Stimulated activated CD8-positive, alpha-beta memory T cell treated with anti-CD3 and anti-CD28 coated beads, Interleukin-4, amount 100 ng/mL, for 48 hours (primary cell): Measurements from ENCODE around the gene C12orf50.
"Not testable (repeated sequence)": the region's sequence is repeated elsewhere in the genome, so short reads cannot be mapped to it uniquely, and the experiment has no call there.

Source experiments
- DNase-seq: peaks from one replicate; pipeline ENCODE4 v3.0.0-alpha.2; 2020

The C12orf50 gene

GRCh38 chr12:87985069-87985675 is 44.0 kb downstream of the C12orf50 start:
- DNase-seq, result no peak

- no peak for DNase-seq
These were observed 47.0 kb downstream of the C12orf50 start for GRCh38 chr12:87982208-87982607.

- DNase-seq, result no peak
These were observed 47.7 kb downstream of the C12orf50 start for GRCh38 chr12:87981495-87981894.

DNA sequence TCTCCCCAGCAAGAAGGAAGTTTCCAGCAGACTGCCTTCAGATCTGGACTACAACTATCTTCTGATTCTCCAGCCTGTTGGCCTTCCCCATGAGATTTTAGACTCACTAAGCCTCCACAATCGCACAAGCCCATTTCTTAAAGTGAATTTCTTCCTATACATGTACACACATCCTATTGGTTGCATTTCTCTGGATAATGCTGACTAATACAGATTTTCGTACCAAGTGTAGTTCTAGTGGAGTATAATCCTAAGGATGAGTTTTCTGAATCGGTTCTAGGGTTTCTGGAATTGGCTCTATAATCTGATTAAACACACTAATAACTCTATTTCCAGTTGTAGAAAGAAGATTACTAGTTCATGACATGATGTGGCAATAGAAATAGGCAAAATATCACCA is 53.3 kb downstream of the C12orf50 start:
- DNase-seq, result no peak

DNA sequence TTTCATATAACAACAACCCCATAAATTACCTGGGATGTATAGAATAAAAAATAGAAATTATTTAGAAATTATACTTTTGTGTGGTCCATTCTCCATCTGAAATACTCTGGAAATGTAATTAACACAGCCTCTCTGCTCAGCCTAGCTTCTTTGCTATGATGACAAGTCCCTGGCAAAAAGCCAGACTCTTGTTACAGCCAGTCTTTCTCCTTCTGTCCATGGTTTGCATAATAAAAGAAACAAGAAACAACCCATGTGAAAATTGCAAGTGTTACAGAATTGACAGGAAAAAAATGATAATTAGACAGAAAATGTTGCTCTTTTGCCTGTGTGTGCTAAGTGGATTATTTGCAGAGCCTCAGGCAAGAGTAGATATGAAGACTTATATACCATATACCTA is 61.3 kb downstream of the C12orf50 start:
- no peak for DNase-seq

- no peak for DNase-seq
These were observed 68.6 kb downstream of the C12orf50 start for GRCh38 chr12:87960566-87960965.

- not testable (repeated sequence) for DNase-seq
These were observed 75.2 kb downstream of the C12orf50 start for GRCh38 chr12:87954028-87954427.

GRCh38 chr12:87953256-87953860 is 75.8 kb downstream of the C12orf50 start:
- DNase-seq, result no peak

DNA sequence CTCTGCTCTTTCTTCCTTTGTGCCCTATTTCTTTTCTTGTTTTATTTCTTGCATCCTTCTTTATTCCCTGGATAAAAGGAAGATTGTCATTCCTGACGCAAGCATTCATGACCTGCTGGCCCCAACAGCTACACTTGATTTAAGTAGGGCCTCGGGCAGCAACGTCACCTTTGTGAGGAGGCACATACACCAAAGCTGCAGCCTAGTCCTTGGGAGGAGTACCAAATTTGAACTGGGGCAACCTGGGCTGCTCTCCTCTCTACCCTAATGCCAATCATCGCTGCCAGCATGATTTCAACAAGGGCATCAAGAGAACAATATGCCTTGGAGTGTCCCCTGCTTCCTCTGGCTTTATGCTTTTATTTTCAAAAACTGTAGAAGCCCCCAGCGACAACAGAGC is 76.4 kb downstream of the C12orf50 start:
- no peak for DNase-seq

DNA sequence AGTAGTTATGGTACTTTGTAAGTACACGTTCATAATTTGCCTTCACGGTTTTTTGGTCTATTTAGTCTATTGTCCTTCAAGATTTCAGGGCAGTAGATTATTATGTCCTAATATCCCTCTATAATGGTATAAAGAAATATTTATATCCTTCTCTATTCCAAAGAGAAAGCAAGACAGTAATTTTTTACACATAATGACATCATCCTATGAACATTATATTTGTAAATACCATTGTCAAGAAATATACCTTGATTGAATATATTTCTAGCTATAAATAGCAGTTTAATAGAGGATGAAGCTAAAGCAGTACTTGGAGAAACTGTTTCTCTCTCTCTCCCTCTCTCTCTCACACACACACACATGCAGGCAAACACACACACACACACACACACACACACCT is 77.0 kb downstream of the C12orf50 start:
- DNase-seq, result no peak

DNA sequence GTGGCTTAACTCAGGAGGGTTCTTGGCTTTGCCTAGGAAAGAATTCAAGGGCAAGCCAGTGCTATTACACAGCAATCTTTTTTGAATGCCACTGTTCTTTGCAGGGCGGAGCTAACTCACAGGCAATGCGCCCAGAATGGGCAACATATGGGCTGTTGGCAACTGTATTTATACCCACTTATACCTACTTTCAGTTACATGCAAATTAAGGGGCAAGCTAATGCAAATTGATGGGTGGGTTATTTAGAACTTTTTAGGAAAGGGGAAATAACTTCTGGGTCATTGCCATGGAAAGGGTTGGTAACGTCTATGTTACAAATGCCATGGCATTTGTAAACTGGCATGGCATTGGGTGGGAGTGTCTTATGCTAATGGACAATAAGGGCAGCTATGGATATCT is 85.4 kb downstream of the C12orf50 start:
- no peak for DNase-seq

DNA sequence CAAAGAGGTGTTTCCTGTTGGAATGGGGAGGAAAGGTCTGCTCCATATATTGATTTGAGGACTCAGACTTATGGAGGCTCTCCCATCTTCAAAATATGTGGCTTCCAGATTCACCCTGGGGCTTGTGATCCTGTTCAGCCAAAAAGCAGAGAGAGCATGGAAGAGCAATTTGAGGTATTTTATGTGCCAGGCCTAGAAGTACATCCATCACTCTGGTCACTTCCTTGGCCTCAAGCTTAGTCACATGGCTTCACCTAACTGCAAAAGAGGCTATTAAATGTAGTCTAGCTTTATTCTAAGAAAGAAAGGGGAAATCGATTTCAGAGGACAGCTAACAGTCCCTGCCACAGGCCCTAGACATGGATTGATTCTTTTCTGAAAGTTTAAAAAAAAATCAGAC is 86.2 kb downstream of the C12orf50 start:
- no peak for DNase-seq

DNA sequence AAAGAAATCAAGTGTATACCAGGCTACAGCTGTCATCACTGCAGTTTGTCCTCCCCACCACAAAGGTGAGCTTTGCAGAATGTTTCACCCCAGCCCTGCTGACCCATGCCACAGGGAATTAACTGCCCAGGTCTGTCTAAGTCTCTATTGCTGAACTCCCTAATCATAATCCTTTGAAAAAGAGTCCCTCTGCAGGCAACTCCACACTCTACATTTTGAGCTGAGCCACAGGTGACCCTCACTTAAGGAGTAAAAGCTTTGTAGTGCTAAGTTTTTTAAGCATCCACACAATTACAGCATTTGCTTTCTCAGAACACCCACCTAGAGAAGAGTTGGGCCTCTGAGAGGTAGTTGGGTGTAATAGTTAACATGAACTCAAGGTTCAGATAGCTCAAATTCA is 90.0 kb downstream of the C12orf50 start:
- DNase-seq, result no peak

- DNase-seq, result no peak
These were observed 94.0 kb downstream of the C12orf50 start for GRCh38 chr12:87935216-87935615.

DNA sequence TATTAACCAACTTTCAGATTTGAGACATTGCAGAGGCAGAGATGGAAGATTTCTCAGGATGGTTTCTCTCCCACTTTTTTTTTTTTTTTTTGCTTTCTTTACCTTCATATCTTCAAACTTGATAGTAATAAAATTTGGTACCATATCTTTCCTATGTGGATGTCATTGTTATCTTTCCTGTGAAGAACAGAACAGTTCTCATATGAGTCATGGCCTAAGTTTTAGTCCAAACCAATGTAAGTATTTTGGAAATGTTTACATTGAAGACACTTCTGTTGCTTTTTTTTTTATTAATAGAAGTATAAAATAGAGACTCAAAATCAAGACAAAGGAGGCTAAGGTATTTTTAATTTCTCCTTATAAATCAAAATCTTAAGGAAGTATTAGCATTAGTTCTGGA is 95.2 kb downstream of the C12orf50 start:
- no peak for DNase-seq

DNA sequence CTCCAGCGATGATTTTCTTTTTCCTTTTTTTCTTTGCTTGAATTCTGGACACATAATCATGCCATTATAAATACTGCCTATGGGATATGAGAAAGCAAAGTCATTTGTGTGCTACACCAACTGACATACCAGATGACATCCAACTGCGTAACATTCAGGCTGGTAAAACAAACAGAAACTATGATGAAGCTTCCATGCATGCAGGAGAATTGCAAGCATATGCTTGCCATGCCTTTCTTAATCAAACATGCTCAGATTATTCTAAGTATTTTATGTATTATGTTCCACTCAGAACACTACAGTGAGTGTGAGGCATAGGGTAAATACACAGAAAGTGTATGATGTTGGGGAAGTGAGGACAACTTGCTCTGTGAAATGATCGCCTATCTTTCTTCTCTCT is 97.4 kb downstream of the C12orf50 start:
- no peak for DNase-seq

- no peak for DNase-seq
These were observed 98.6 kb downstream of the C12orf50 start for GRCh38 chr12:87930627-87931026.
